PC-3 (cell line): ENCODE data around the gene KCNQ1.

Experiments
- CTCF ChIP-seq: fragments of 300-600 bp; sonication (generic); conservative IDR thresholded peaks from 2 replicates; pipeline ENCODE4 v1.5.1; 2017; ENCODE audit warnings: antibody characterized with exemption, low read depth, mild to moderate bottlenecking, low read length
- EZH2 ChIP-seq: fragments of 300-600 bp; sonication (generic); IDR thresholded peaks from one replicate; pipeline ENCODE4 v1.6.1; 2017; ENCODE audit warnings: antibody characterized with exemption, mild to moderate bottlenecking, low read length; ENCODE audit not compliant: unreplicated experiment
- EZH2phosphoT487 ChIP-seq: fragments of 300-600 bp; sonication (generic); IDR thresholded peaks from 2 replicates; pipeline ENCODE4 v1.6.1; 2018; ENCODE audit warnings: mild to moderate bottlenecking, antibody characterized with exemption, low read length, borderline replicate concordance

- no peak for TF ChIP-seq CTCF
- no peak for TF ChIP-seq EZH2
- no peak for TF ChIP-seq EZH2phosphoT487
These were observed 386.1 kb downstream of the KCNQ1 start for GRCh38 chr11:2830886-2831285.
